ENCODE measurements around the gene ZNF619. TPM values are rescaled to one million over a fixed set of nuclear protein-coding genes. Genes with fewer than 3 reads are reported as not detected.

Gene ZNF619
- total and polyA plus RNA-seq, 2 donors (not counting 1 experiment from before 2014, with no cell fraction given) = 4.2 to 9.6 TPM

GRCh38 chr3:40464339-40465110 is 12.4 kb upstream of the ZNF619 start:
- H4K20me1 ChIP-seq (ENCODE audit: control insufficient read depth, extremely low read depth, insufficient read depth, low read length) = no peaks in the 10 kb centered on the region
- no peaks in the 10 kb centered on the region for H3K27me3 ChIP-seq (ENCODE audit: control insufficient read depth, insufficient read depth, low read length)
- H3K4me1 ChIP-seq (ENCODE audit: control insufficient read depth, extremely low read depth, insufficient read depth, low read length) = no peaks in the 10 kb centered on the region
- no peak for TF ChIP-seq EZH2 (IDR thresholded peaks at IDR 0.05; ENCODE audit: low read length, missing control alignments)
- TF ChIP-seq CTCF (conservative IDR thresholded peaks at IDR 0.05 in 1 of 2, IDR thresholded peaks at IDR 0.05 in 1 of 2; ENCODE audit: low read depth in 1 of 2, low read length in 2 of 2) = no peak
- peaks cover 10% of the 10 kb centered on the region for H3K36me3 ChIP-seq (ENCODE audit: control insufficient read depth, insufficient read depth, low read length)
- H3K79me2 ChIP-seq (ENCODE audit: control insufficient read depth, insufficient read depth, low read length) = peaks cover 7% of the 10 kb centered on the region
- no peak overlapping the region for H3K4me2 ChIP-seq (ENCODE audit: extremely low read depth, insufficient read depth, low read length)
- no peaks in the 10 kb centered on the region for H3K9me3 ChIP-seq (ENCODE audit: control insufficient read depth, insufficient read depth, low read depth, low read length)
- no peak overlapping the region for H2AFZ ChIP-seq (ENCODE audit: low read length)
- H3K9ac ChIP-seq (ENCODE audit: insufficient read depth, low read length) = no peak overlapping the region
- H3K27ac ChIP-seq (ENCODE audit: insufficient read depth, low read length) = no peak overlapping the region
- no peak overlapping the region for H3K4me3 ChIP-seq (replicated peaks in 1 of 4; ENCODE audit: control extremely low read depth in 1 of 4, insufficient read depth in 1 of 4, low read depth in 3 of 4, low read length in 4 of 4)
- no peak for DNase-seq (ENCODE audit: low read depth in 2 of 2)

GRCh38 chr3:40465111-40465407 is 11.9 kb upstream of the ZNF619 start:
- no peak for TF ChIP-seq CTCF (conservative IDR thresholded peaks at IDR 0.05 in 1 of 2, IDR thresholded peaks at IDR 0.05 in 1 of 2; ENCODE audit: low read depth in 1 of 2, low read length in 2 of 2)
- TF ChIP-seq EZH2 (IDR thresholded peaks at IDR 0.05; ENCODE audit: low read length, missing control alignments) = no peak
- Histone ChIP-seq H3K4me1 (ENCODE audit: control insufficient read depth, extremely low read depth, insufficient read depth, low read length) (no peaks in the 10 kb centered on the region), H3K4me2 (ENCODE audit: extremely low read depth, insufficient read depth, low read length) (no peak overlapping the region), H3K36me3 (ENCODE audit: control insufficient read depth, insufficient read depth, low read length) (peaks cover 10% of the 10 kb centered on the region), H3K9me3 (ENCODE audit: control insufficient read depth, insufficient read depth, low read depth, low read length) (no peaks in the 10 kb centered on the region), H3K27ac (ENCODE audit: insufficient read depth, low read length) (no peak overlapping the region), H3K4me3 (replicated peaks in 1 of 4; ENCODE audit: control extremely low read depth in 1 of 4, insufficient read depth in 1 of 4, low read depth in 3 of 4, low read length in 4 of 4) (no peak overlapping the region), H3K79me2 (ENCODE audit: control insufficient read depth, insufficient read depth, low read length) (peaks cover 4% of the 10 kb centered on the region), H3K27me3 (ENCODE audit: control insufficient read depth, insufficient read depth, low read length) (no peaks in the 10 kb centered on the region), H4K20me1 (ENCODE audit: control insufficient read depth, extremely low read depth, insufficient read depth, low read length) (no peaks in the 10 kb centered on the region), H3K9ac (ENCODE audit: insufficient read depth, low read length) (no peak overlapping the region), H2AFZ (ENCODE audit: low read length) (no peak overlapping the region)
- no peak for DNase-seq (ENCODE audit: low read depth in 2 of 2)

GRCh38 chr3:40465456-40465855 is 11.5 kb upstream of the ZNF619 start:
- H3K27ac ChIP-seq (ENCODE audit: insufficient read depth, low read length) = no peak overlapping the region
- no peak overlapping the region for H2AFZ ChIP-seq (ENCODE audit: low read length)
- no peak overlapping the region for H3K4me3 ChIP-seq (replicated peaks in 1 of 4; ENCODE audit: control extremely low read depth in 1 of 4, insufficient read depth in 1 of 4, low read depth in 3 of 4, low read length in 4 of 4)
- H3K36me3 ChIP-seq (ENCODE audit: control insufficient read depth, insufficient read depth, low read length) = peaks cover 10% of the 10 kb centered on the region
- no peaks in the 10 kb centered on the region for H3K9me3 ChIP-seq (ENCODE audit: control insufficient read depth, insufficient read depth, low read depth, low read length)
- DNase-seq (ENCODE audit: low read depth in 2 of 2) = no peak
- H3K4me1 ChIP-seq (ENCODE audit: control insufficient read depth, extremely low read depth, insufficient read depth, low read length) = no peaks in the 10 kb centered on the region
- H3K9ac ChIP-seq (ENCODE audit: insufficient read depth, low read length) = no peak overlapping the region
- H3K79me2 ChIP-seq (ENCODE audit: control insufficient read depth, insufficient read depth, low read length) = peaks cover under 1% of the 10 kb centered on the region
- H3K4me2 ChIP-seq (ENCODE audit: extremely low read depth, insufficient read depth, low read length) = no peak overlapping the region
- TF ChIP-seq EZH2 (IDR thresholded peaks at IDR 0.05; ENCODE audit: low read length, missing control alignments) = no peak
- TF ChIP-seq CTCF (conservative IDR thresholded peaks at IDR 0.05 in 1 of 2, IDR thresholded peaks at IDR 0.05 in 1 of 2; ENCODE audit: low read depth in 1 of 2, low read length in 2 of 2) = no peak
- H3K27me3 ChIP-seq (ENCODE audit: control insufficient read depth, insufficient read depth, low read length) = no peaks in the 10 kb centered on the region
- H4K20me1 ChIP-seq (ENCODE audit: control insufficient read depth, extremely low read depth, insufficient read depth, low read length) = no peaks in the 10 kb centered on the region
